H1 (cell line): ENCODE results near the gene ACBD4. TPM values are rescaled to one million over a fixed set of nuclear protein-coding genes. Genes with fewer than 3 reads are reported as not detected.
A peak's percentile ranks its signal among the peaks of the same experiment; 100 is the strongest.

Experiments used
- CEBPB ChIP-seq: IDR thresholded peaks from 2 replicates; pipeline ENCODE4 v1.6.1; 2012; ENCODE audit warnings: low read depth, low read length
- CHD2 ChIP-seq: IDR thresholded peaks from 2 replicates; pipeline ENCODE4 v1.6.1; 2012; ENCODE audit warnings: low read length, improper control_type of control experiment
- GABPA ChIP-seq: IDR thresholded peaks from 2 replicates; pipeline ENCODE4 v1.6.1; 2011; ENCODE audit warnings: mild to moderate bottlenecking, low read length, moderate library complexity, borderline replicate concordance; ENCODE audit not compliant: insufficient read depth
- JUND ChIP-seq: IDR thresholded peaks from 2 replicates; pipeline ENCODE4 v1.6.1; 2011; ENCODE audit warnings: mild to moderate bottlenecking, improper control_type of control experiment, low read length
- POLR2AphosphoS5 ChIP-seq: IDR thresholded peaks from 2 replicates; pipeline ENCODE4 v1.6.1; 2011; ENCODE audit warnings: low read depth, low read length
- POU5F1 ChIP-seq: IDR thresholded peaks from 2 replicates; pipeline ENCODE4 v1.6.1; 2011; ENCODE audit warnings: low read depth, mild to moderate bottlenecking, low read length, moderate library complexity
- polyA plus RNA-seq, 7 experiments: library from polyadenylated mRNA; depleted of rRNA in 3 of 7; stranded (reverse) in 5 of 7; unstranded in 2 of 7; fragments of >200 nt in 5 of 7; fragments of 200-250 nt in 2 of 7; gene quantifications; 1 replicate in 5 of 7; 2 replicates in 1 of 7; 4 replicates in 1 of 7; pipeline versions ENCODE4 v1.2.1 to v1.2.3, GENCODE V29; 2011 to 2013; ENCODE audit warnings: missing spikeins in 2 of 7, mixed read lengths in 2 of 7
- total RNA-seq: library from RNA; stranded (reverse); fragmentation: NEBNext Ultra II Directional; extraction: Animal tissue kit (Norgen Biotek cat#: 25700); gene quantifications from 2 replicates; pipeline ENCODE4 v1.2.1, GENCODE V29; 2021
- TF ChIP-seq, protein P1 (sequence below): IDR thresholded peaks from 2 replicates; pipeline ENCODE4 v1.6.1; 2012; ENCODE audit warnings: low read length, inconsistent platforms
- TF ChIP-seq, protein P2 (sequence below): fragments of 300-600 bp; sonication (generic); IDR thresholded peaks from 2 replicates; pipeline ENCODE4 v1.7.1; 2012; ENCODE audit warnings: low read length, moderate library complexity, mild to moderate bottlenecking, inconsistent platforms; ENCODE audit not compliant: insufficient replicate concordance

Gene ACBD4
- total and polyA plus RNA-seq, 2 of the 8 experiments (the other 6 are each of a cell fraction or from before 2014, with no cell fraction given): 7.3 to 10.7 TPM

DNA sequence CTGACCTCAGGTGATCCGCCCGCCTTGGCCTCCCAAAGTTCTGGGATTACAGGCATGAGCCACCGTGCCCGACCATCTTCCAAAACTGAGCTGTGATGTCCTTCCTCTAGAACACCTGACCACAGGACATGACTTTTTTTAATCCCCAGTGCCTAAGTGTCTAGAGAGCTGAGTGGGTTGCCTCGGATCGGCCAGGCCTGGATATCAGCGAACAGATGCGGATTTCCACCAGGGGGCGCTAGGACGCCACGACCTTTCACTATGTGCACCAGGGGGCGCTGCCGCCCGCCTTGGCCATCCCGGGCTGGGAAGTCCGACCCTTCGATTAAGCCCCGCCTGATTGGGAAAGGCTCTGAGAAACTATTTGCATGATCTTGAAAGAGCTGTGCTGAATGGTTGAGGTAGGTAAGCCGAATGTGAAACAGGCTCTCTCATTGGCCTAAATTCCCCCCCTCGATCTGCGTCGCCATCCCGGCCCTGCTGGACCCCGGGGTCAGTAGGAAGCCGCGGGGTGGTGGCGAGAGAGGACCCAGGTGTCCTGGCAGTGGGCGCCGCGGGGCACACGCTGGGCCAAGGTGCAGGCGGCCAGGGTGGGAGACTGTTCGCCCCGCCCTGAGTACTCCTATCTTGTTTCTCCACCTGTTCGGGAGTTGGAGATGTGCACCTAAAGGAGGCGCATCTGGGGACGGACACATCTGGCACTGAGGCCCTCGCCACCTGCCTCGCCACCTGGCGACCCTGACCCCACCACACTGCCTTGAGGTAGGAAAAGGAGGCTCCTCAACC lies at the start of gene ACBD4 (continued):
- TF ChIP-seq, protein P1, sequence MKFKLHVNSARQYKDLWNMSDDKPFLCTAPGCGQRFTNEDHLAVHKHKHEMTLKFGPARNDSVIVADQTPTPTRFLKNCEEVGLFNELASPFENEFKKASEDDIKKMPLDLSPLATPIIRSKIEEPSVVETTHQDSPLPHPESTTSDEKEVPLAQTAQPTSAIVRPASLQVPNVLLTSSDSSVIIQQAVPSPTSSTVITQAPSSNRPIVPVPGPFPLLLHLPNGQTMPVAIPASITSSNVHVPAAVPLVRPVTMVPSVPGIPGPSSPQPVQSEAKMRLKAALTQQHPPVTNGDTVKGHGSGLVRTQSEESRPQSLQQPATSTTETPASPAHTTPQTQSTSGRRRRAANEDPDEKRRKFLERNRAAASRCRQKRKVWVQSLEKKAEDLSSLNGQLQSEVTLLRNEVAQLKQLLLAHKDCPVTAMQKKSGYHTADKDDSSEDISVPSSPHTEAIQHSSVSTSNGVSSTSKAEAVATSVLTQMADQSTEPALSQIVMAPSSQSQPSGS: no peak
- TF ChIP-seq CEBPB (peak; percentile 76), JUND (peak; percentile 76), GABPA (no peak), CHD2 (peak; percentile 72; the same call in 1 of the 2 replicates), POLR2AphosphoS5 (no peak), POU5F1 (no peak)
- TF ChIP-seq, protein P2, sequence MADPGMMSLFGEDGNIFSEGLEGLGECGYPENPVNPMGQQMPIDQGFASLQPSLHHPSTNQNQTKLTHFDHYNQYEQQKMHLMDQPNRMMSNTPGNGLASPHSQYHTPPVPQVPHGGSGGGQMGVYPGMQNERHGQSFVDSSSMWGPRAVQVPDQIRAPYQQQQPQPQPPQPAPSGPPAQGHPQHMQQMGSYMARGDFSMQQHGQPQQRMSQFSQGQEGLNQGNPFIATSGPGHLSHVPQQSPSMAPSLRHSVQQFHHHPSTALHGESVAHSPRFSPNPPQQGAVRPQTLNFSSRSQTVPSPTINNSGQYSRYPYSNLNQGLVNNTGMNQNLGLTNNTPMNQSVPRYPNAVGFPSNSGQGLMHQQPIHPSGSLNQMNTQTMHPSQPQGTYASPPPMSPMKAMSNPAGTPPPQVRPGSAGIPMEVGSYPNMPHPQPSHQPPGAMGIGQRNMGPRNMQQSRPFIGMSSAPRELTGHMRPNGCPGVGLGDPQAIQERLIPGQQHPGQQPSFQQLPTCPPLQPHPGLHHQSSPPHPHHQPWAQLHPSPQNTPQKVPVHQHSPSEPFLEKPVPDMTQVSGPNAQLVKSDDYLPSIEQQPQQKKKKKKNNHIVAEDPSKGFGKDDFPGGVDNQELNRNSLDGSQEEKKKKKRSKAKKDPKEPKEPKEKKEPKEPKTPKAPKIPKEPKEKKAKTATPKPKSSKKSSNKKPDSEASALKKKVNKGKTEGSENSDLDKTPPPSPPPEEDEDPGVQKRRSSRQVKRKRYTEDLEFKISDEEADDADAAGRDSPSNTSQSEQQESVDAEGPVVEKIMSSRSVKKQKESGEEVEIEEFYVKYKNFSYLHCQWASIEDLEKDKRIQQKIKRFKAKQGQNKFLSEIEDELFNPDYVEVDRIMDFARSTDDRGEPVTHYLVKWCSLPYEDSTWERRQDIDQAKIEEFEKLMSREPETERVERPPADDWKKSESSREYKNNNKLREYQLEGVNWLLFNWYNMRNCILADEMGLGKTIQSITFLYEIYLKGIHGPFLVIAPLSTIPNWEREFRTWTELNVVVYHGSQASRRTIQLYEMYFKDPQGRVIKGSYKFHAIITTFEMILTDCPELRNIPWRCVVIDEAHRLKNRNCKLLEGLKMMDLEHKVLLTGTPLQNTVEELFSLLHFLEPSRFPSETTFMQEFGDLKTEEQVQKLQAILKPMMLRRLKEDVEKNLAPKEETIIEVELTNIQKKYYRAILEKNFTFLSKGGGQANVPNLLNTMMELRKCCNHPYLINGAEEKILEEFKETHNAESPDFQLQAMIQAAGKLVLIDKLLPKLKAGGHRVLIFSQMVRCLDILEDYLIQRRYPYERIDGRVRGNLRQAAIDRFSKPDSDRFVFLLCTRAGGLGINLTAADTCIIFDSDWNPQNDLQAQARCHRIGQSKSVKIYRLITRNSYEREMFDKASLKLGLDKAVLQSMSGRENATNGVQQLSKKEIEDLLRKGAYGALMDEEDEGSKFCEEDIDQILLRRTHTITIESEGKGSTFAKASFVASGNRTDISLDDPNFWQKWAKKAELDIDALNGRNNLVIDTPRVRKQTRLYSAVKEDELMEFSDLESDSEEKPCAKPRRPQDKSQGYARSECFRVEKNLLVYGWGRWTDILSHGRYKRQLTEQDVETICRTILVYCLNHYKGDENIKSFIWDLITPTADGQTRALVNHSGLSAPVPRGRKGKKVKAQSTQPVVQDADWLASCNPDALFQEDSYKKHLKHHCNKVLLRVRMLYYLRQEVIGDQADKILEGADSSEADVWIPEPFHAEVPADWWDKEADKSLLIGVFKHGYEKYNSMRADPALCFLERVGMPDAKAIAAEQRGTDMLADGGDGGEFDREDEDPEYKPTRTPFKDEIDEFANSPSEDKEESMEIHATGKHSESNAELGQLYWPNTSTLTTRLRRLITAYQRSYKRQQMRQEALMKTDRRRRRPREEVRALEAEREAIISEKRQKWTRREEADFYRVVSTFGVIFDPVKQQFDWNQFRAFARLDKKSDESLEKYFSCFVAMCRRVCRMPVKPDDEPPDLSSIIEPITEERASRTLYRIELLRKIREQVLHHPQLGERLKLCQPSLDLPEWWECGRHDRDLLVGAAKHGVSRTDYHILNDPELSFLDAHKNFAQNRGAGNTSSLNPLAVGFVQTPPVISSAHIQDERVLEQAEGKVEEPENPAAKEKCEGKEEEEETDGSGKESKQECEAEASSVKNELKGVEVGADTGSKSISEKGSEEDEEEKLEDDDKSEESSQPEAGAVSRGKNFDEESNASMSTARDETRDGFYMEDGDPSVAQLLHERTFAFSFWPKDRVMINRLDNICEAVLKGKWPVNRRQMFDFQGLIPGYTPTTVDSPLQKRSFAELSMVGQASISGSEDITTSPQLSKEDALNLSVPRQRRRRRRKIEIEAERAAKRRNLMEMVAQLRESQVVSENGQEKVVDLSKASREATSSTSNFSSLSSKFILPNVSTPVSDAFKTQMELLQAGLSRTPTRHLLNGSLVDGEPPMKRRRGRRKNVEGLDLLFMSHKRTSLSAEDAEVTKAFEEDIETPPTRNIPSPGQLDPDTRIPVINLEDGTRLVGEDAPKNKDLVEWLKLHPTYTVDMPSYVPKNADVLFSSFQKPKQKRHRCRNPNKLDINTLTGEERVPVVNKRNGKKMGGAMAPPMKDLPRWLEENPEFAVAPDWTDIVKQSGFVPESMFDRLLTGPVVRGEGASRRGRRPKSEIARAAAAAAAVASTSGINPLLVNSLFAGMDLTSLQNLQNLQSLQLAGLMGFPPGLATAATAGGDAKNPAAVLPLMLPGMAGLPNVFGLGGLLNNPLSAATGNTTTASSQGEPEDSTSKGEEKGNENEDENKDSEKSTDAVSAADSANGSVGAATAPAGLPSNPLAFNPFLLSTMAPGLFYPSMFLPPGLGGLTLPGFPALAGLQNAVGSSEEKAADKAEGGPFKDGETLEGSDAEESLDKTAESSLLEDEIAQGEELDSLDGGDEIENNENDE: no peak
